Measurements from ENCODE around the gene RALGPS1.

- TF ChIP-seq CTCF (IDR thresholded peaks at IDR 0.05; ENCODE audit: low read depth, low read length, poor library complexity, severe bottlenecking) (no peak), EZH2phosphoT487 (IDR thresholded peaks at IDR 0.05; ENCODE audit: borderline replicate concordance, low read length) (no peak)
These were observed 251.5 kb downstream of the RALGPS1 start for GRCh38 chr9:127166111-127166510.

All from DOHH2 (cell line).